CD4-positive, alpha-beta T cell treated with Interleukin-12 subunit alpha and Interleukin-12 subunit beta, for 1 hour (primary cell): ENCODE results near the gene BCO2.
"Not testable (repeated sequence)": the region's sequence is repeated elsewhere in the genome, so short reads cannot be mapped to it uniquely, and the experiment has no call there.

Experiments used
- DNase-seq: peaks from one replicate; pipeline ENCODE4 v3.0.0-alpha.2; 2020

BCO2 gene

GRCh38 chr11:112174789-112175598 lies at the start of gene BCO2:
BCO2 (plus strand) TSS chr11:112175512; CDS start chr11:112175602, 90 bp downstream.
- peak; percentile 66 for DNase-seq

DNA sequence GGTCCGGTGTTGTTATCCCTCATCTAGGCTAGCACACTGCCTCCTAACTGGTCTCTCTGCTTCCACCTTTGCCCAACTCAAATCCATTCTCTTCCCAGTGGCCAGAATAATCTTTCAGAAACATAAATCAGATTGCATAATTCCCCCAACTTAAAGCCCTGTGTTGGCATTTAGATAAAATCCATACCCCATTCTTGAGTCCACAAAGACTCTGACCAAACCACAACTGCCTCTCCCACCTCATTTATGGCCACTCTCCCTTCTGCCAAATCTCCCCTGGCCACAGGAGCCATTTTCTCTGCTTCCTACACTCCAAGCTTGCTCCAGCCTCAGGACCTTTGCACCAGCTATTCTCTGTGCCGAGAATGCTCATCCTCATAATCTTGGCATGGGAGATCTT lies 48.3 kb upstream of the BCO2 start:
- DNase-seq: no peak

GRCh38 chr11:112128483-112129121 lies 46.7 kb upstream of the BCO2 start:
- DNase-seq: no peak

- no peak for DNase-seq
These were observed 45.7 kb upstream of the BCO2 start for GRCh38 chr11:112129656-112130055.

GRCh38 chr11:112132737-112133136 lies 42.6 kb upstream of the BCO2 start:
- DNase-seq: no peak

DNA sequence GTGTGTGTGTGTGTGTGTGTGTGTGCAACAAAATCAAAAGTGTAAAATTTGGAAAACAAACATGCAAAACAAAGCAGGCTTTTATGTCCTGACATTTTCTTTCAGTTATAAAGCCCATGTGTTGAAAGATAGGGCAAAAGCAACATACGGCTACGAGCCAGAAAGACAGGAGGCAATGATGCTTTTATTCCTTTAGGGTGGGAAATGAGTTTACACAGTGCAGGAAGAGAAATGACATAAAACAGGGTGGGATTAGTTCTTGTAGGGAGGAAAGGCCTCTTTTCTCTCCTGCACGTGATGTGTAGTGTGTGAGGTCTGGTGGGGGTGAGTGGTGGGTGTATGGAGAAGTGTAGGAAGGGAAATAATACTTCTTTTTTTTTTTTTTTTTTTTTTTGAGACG lies 40.8 kb upstream of the BCO2 start:
- DNase-seq: no peak

- no peak for DNase-seq
These were observed 31.7 kb upstream of the BCO2 start for GRCh38 chr11:112143597-112143996.

GRCh38 chr11:112150517-112150916 lies 24.8 kb upstream of the BCO2 start:
- DNase-seq: no peak

- no peak for DNase-seq
These were observed 19.0 kb upstream of the BCO2 start for GRCh38 chr11:112156153-112156955.

DNA sequence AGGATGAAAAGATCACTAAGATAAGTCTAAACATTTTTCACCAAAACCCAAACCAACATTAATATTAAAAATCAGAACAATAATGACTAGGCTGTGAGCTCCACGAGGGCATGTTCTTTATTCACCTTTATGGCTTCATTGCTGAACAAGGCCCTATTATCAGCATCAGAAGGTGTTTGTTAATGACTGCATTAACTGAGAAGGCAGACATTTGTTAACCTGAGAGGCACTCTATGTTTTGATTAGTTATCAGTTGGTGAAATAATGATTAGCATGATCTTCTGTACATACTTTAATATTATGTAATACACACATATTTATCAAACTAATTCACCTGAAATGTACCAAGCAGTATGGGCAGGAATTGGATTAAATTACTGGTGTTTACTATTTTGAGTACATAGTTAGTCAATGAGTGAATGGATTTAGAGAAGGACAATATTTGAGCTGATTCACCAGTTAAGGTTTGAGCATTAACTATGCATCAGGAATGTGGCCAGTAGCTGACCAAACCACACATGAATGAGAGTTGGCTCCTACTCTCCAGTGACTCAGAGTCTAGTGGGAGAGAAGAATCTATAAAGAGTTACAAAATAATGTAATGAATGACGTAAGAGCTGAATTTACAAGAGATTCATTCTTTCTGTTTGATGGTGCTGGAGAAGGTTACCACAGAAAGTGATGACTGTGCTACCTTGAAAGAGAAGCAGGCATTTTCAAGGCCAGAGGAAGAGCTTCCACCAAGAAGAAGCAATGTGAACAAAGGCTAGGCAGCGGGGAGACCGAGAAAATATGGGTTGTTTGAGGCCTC lies 18.2 kb upstream of the BCO2 start:
- no peak for DNase-seq

GRCh38 chr11:112159098-112160065 lies 15.9 kb upstream of the BCO2 start:
- no peak for DNase-seq

DNA sequence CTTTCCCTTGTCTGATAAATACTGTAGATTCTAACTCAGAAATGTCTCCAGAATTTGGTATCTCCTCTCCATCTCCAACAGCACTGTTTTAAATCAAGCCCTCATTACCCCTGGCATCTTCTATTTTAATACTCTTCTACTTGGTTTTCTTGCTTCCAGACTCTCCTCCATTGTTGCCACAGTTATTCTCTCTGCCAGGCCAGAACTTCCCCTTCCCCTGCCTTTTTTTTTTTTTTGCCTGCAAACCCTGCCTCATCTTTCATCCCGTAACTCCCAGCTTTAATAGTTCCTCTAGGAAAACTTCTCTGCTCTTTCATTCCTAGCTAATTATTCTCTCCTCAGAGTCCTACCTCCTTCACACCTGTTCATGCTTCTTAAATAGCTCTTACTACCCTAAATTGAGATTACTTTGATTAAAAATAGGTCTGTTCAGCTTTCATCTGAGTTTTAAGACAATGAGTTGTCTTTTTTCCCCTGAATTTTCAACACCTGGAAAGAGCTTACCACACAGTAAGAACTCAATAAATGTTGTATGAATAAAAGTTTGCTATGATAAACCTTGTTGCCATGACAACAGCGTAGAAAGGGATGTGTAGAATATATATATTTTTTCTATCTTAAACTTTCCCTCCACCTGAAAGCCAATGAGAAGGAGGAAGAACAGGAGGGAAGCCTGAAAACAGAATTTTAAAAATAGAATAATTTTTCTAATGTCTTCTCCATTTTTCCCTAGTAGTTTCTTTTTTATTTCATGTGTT lies 15.0 kb upstream of the BCO2 start:
- no peak for DNase-seq

GRCh38 chr11:112161012-112161411 lies 14.3 kb upstream of the BCO2 start:
- DNase-seq: no peak

DNA sequence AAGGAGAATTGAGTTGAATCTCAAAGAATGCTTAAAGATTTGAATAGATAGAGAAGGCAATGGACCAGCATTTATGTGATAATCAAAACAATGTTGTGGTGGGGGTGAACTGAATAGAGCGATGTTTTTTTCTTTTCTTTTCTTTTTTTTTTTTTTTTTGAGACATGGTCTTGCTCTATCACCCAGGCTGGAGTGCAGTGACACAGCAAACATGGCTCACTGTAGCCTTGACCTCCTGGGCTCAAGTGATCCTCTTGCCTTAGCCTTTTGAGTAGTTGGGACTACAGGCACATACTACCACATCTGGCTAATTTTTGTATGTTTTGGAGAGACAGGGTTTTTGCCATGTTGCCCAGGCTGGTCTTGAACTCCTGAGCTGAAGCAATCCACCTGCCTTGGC lies 13.1 kb upstream of the BCO2 start:
- DNase-seq: not testable (repeated sequence)

DNA sequence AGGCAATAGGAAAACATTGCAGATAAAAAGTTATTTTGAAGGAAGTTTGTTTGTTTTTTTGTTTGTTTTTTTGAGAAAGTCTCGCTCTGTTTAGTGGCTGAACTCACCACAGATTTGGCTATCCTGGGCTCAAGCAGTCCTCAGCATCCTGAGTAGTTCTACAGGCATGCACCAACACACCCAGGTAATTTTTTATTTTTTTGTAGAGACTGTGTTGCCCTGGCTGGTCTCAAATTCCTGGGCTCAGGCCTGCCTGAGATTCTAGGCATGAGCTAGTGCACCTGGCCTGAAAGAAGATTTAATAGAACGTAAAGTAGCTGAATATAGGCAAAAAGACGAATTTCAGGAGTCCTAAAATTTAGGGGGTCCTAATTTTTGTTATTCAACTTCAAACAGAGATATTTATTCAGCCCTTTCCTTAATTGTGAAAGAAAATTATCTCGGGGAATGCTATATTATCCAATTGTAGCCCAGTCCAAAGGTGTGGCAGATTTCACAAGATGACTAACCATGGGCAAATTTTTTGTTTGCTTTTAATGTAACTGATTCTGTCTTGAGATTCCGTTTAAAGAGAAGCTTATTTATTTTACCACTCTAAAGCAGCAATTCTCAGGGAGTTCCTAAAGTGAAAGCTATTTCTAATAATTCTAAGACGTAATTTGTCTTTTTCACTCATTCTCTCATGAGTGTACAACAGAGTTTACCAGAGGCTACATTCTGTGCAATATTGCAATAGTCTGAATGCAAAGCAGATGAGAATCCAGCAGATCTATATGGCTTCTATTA lies 12.4 kb upstream of the BCO2 start:
- DNase-seq: no peak

DNA sequence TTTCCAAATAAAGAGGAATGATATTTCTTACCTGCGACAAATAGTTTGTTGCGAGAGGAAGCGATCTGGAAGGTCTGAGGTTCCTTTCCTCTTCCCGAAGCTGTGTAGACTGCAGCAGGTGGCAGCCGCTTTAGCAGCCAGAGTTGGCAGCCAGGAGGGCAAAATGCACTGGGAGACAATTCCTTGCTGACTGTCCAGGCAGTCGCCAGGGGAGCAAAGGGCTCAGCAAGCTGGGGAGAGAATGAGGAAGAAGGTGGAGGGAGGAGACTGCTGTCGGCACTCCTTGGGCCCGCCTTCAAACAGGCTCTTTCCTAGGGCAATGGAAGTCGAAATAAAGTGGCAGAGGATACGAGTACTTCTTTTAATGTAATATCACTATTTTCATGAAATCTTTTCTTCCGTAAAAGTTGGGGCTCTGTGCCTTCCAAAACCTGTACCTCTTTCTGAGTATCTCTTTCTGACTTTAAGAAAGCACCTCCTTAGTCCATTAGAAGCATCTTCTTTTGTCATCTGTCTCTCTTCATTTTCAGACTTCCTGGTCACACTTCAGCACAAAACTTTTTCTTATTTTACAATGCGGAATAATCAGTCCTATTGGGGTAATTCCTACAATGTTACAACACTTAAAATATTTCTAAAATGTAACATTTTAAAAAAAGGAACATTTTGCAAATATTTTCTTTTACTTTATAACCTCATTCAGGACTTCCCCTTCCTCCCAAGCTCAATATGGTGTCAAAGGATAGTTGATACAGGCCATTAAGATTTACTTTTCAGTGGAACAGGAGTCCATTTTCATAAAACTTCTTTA lies 11.2 kb upstream of the BCO2 start, which contains the start of gene IL18:
TSS of gene IL18 (minus strand) at position 220 of the 811 bp plus-strand sequence. CDS start 9,041 bp downstream, outside the sequence.
- peak; percentile 5 for DNase-seq

DNA sequence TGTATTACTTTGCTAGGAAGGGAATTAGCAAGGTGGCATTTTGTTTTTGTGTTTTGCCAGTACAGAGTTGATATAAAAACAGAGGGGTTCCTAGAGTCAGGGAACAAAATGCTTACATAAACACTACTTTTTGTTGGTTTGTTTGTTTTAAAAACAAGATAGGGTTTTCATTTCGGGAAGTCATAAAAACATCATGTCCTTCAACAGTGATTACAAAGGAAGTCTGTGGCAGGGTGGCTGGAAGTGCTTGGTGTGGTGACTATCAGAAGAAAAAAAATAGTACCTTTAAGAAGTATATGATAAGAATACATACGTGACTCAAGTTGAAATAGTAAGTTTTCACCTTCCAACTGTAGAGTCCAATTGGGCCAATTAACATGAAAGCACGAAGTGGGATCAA lies 10.3 kb upstream of the BCO2 start:
- no peak for DNase-seq

GRCh38 chr11:112166562-112166961 lies 8.8 kb upstream of the BCO2 start:
- no peak for DNase-seq

- no peak for DNase-seq
These were observed 8.2 kb upstream of the BCO2 start, which contains the start of gene TEX12 for GRCh38 chr11:112167145-112167544. TEX12 (plus strand) TSS chr11:112167372; CDS start chr11:112169269, 1,897 bp downstream.
